ENCODE measurements around the gene PID1. TPM values are rescaled to one million over a fixed set of nuclear protein-coding genes. Genes with fewer than 3 reads are reported as not detected.

PID1 gene
- total RNA-seq, 1 donor from 2014 or later = 0.95 TPM

- no peaks in the 10 kb centered on the region for H3K9me3 Mint-ChIP-seq (ENCODE audit: low read depth)
- DNase-seq (ENCODE audit: low spot score) = no peak
- H3K36me3 Mint-ChIP-seq (ENCODE audit: low read depth) = no peaks in the 10 kb centered on the region
- no peak overlapping the region for H3K4me3 Mint-ChIP-seq (ENCODE audit: unreplicated experiment)
- H3K4me1 Mint-ChIP-seq (ENCODE audit: low read depth) = peaks cover 3% of the 10 kb centered on the region
- peaks cover 31% of the 10 kb centered on the region for H3K27me3 Mint-ChIP-seq (ENCODE audit: low read depth)
- TF ChIP-seq CTCF (IDR thresholded peaks at IDR 0.05) = no peak
- H3K27ac Mint-ChIP-seq (ENCODE audit: unreplicated experiment) = no peak overlapping the region
These were observed 2.1 kb upstream of the PID1 start for GRCh38 chr2:229273006-229273722.

- no peaks in the 10 kb centered on the region for H3K36me3 Mint-ChIP-seq (ENCODE audit: low read depth)
- H3K9me3 Mint-ChIP-seq (ENCODE audit: low read depth) = no peaks in the 10 kb centered on the region
- DNase-seq (ENCODE audit: low spot score) = no peak
- no peak for TF ChIP-seq CTCF (IDR thresholded peaks at IDR 0.05)
- H3K4me1 Mint-ChIP-seq (ENCODE audit: low read depth) = peaks cover 3% of the 10 kb centered on the region
- H3K27ac Mint-ChIP-seq (ENCODE audit: unreplicated experiment) = no peak overlapping the region
- H3K27me3 Mint-ChIP-seq (ENCODE audit: low read depth) = peaks cover 28% of the 10 kb centered on the region
- no peak overlapping the region for H3K4me3 Mint-ChIP-seq (ENCODE audit: unreplicated experiment)
These were observed 1.1 kb downstream of the PID1 start for GRCh38 chr2:229269941-229270340.

- no peak for TF ChIP-seq CTCF (IDR thresholded peaks at IDR 0.05)
- peaks cover 3% of the 10 kb centered on the region for H3K4me1 Mint-ChIP-seq (ENCODE audit: low read depth)
- DNase-seq (ENCODE audit: low spot score) = no peak
- H3K36me3 Mint-ChIP-seq (ENCODE audit: low read depth) = no peaks in the 10 kb centered on the region
- no peak overlapping the region for H3K4me3 Mint-ChIP-seq (ENCODE audit: unreplicated experiment)
- H3K9me3 Mint-ChIP-seq (ENCODE audit: low read depth) = no peaks in the 10 kb centered on the region
- H3K27ac Mint-ChIP-seq (ENCODE audit: unreplicated experiment) = no peak overlapping the region
- H3K27me3 Mint-ChIP-seq (ENCODE audit: low read depth) = peaks cover 28% of the 10 kb centered on the region
These were observed 1.9 kb downstream of the PID1 start for GRCh38 chr2:229269146-229269545.

GRCh38 chr2:229268626-229269025 lies 2.5 kb downstream of the PID1 start:
- H3K9me3 Mint-ChIP-seq (ENCODE audit: low read depth) = no peaks in the 10 kb centered on the region

GRCh38 chr2:229267080-229267479 lies 4.0 kb downstream of the PID1 start:
- H3K27ac Mint-ChIP-seq (ENCODE audit: unreplicated experiment) = no peak overlapping the region
- H3K9me3 Mint-ChIP-seq (ENCODE audit: low read depth) = no peaks in the 10 kb centered on the region
- peaks cover 20% of the 10 kb centered on the region for H3K27me3 Mint-ChIP-seq (ENCODE audit: low read depth)
- TF ChIP-seq CTCF (IDR thresholded peaks at IDR 0.05) = no peak
- H3K4me3 Mint-ChIP-seq (ENCODE audit: unreplicated experiment) = no peak overlapping the region
- H3K4me1 Mint-ChIP-seq (ENCODE audit: low read depth) = no peaks in the 10 kb centered on the region
- DNase-seq (ENCODE audit: low spot score) = no peak
- no peaks in the 10 kb centered on the region for H3K36me3 Mint-ChIP-seq (ENCODE audit: low read depth)

More at GRCh38 chr2:229268626-229269025, 2.5 kb downstream of the PID1 start:
- Mint-ChIP-seq H3K4me1 (ENCODE audit: low read depth) (peaks cover 2% of the 10 kb centered on the region), H3K36me3 (ENCODE audit: low read depth) (no peaks in the 10 kb centered on the region), H3K4me3 (ENCODE audit: unreplicated experiment) (no peak overlapping the region), H3K27me3 (ENCODE audit: low read depth) (peaks cover 28% of the 10 kb centered on the region), H3K27ac (ENCODE audit: unreplicated experiment) (no peak overlapping the region)
- no peak for DNase-seq (ENCODE audit: low spot score)
- TF ChIP-seq CTCF (IDR thresholded peaks at IDR 0.05) = no peak
